ENCODE measurements around the gene LIPK.

DNA sequence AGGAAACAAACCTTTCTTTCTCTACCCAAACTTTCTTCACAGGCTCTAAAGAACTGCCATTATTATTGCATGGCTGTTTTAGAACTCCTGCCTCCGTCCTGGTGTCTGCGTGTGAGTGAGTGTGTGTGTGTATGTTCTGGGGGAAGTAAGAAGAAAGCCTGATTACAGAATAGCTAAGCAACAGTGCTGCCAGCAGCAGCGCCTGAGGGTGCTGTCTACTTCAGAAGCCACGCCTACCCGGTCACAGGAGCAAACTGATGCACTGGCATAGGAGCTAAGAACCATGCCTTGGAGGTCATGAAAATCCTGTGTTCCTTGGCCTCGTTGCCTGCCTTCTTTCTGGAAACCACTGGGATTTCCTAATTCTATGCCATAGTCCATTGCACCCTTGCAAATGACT, 25.2 kb downstream of the LIPK start:
- TF ChIP-seq, protein P1, sequence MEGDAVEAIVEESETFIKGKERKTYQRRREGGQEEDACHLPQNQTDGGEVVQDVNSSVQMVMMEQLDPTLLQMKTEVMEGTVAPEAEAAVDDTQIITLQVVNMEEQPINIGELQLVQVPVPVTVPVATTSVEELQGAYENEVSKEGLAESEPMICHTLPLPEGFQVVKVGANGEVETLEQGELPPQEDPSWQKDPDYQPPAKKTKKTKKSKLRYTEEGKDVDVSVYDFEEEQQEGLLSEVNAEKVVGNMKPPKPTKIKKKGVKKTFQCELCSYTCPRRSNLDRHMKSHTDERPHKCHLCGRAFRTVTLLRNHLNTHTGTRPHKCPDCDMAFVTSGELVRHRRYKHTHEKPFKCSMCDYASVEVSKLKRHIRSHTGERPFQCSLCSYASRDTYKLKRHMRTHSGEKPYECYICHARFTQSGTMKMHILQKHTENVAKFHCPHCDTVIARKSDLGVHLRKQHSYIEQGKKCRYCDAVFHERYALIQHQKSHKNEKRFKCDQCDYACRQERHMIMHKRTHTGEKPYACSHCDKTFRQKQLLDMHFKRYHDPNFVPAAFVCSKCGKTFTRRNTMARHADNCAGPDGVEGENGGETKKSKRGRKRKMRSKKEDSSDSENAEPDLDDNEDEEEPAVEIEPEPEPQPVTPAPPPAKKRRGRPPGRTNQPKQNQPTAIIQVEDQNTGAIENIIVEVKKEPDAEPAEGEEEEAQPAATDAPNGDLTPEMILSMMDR (IDR thresholded peaks at IDR 0.05; ENCODE audit: insufficient read depth, low read depth, low read length) = no peak
- no peak for TF ChIP-seq EZH2 (IDR thresholded peaks at IDR 0.05; ENCODE audit: insufficient read depth, low read length)
